ENCODE results near the gene OR10T2.
"Not testable (repeated sequence)": the region's sequence is repeated elsewhere in the genome, so short reads cannot be mapped to it uniquely, and the experiment has no call there.

OR10T2 gene

GRCh38 chr1:158398818-158399514 is at the start of gene OR10T2:
Gene OR10T2, minus strand, starts transcription at chr1:158399466. Its CDS starts 0 bp downstream, at chr1:158399466.
- no peak for DNase-seq

DNA sequence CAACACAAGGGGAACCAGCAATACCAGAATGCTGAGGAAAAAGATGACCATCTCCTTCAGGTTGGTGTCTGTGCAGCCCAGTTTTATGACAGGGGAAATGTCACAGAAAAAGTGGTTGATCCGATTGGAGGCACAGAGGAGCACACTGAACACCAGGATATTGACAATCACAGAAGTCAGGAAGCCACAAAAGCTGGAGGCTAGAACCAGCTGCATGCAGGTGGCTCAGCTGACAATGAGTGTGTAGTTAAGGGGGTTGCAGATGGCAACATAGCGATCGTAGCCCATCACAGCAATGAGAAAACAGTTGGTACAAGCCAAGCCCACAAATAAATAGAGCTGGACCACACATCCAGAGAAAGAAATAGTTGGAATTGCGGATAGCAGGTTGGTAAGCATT is 46.1 kb upstream of the OR10T2 start:
- no peak for DNase-seq

- no peak for DNase-seq
Measured at GRCh38 chr1:158434741-158435140, 35.5 kb upstream of the OR10T2 start.

DNA sequence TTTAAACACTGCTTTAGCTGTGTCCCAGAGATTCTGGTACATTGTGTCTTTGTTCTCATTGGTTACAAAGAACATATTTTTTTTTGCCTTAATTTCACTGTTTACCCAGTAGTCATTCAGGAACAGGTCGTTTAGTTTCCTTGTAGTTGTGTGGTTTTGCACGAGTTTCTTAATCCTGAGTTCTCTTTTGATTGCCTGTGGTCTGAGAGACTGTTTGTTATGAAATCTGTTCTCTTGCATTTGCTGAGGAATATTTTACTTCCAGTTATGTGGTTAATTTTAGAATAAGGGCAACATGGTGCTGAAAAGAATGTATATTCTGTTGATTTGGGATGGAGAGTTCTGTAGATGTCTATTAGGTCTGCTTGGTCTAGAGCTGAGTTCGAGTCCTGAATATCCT is 30.9 kb upstream of the OR10T2 start:
- not testable (repeated sequence) for DNase-seq

DNA sequence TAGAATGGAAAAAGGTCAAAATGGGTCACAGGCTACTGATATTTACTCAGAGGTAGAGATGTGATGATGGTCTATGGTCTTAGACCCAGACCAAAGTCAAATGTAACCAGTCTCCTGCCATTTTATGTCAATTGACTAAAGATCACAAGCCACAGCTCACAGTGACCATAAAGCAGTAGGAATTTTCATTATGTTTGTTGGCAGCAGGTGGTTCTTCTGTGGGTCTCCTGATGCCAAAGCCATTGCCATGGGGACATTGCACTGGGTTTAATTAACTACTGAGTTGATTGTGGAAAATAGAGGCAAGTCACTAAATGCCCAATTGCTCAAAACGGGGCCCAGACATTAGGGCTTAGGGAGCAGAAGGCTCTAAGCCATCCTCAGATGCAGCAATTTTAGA is 26.9 kb upstream of the OR10T2 start, which contains the start of gene OR10K2:
OR10K2 (minus strand) TSS at position 101 of the 400 bp plus-strand sequence. CDS start 5,371 bp downstream, outside the sequence.
- DNase-seq = no peak

- no peak for DNase-seq
Measured at GRCh38 chr1:158425027-158425426, 25.8 kb upstream of the OR10T2 start.

DNA sequence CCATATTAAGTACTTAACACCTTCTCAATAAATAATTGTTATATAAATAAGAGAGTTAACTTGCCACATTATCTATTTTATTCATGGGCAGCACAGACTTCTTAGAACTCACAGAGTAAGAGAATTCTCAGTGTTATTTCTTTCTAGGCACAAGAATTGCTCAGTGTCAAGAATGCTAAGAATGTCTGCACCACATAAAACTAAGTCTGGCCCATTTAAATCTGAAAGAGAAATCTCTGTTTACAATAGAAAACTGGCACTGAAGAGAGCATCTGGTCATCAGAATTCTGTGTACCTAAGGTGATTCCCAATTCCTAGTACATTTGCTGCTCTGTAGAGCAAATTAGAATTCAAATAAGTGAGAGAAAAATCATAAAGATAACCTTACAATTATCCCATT is 22.9 kb upstream of the OR10T2 start:
- no peak for DNase-seq

DNA sequence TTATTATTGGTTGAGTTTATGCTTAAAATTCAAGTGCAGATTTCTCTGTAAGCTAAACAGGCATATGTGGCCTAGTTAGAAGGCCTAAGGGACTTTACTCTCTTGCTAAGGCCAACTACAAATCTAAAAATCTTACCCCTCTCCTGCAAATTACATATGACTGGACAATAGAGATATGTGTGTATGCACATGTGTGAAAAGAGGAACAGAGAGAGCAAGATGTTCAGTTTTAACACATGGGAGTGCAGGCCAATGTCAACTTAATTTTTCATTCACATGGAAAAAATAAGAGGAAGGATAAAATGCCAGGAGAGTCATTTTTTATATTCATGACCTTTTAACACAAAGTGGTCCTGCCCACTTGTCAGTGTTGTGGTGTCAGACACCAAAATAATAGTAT is 18.3 kb upstream of the OR10T2 start:
- no peak for DNase-seq

DNA sequence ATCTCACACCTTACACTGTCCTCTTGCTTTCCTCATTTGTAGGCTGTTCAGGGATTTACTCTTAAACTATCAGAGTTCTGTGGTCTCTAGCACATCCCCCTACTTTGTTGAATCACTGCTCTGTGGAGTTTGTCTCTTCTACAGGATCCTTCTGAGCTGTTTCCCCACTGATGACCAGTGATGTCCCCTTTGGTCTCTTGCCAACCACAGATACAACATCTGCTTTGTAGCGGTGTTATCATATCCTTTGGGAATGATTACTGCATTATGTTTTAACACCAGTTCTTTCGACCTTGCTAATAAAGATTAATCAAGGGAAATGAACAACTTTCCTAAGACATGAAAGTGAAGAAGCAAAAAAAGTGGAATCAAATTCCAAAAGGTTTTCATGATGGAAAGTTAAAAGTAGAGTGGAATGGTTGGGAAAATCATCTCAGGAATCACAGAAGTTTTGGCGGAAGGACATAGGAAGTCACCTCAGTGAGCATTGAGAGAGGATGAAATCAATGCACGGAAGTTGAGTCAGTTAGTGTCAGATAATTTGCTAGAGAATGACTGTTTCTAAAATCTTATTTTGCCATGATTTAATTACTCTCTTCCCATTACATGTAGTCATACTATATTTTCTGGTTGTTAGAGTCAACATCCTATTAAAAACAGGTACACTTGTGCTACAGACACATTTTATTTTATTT is 15.5 kb upstream of the OR10T2 start:
- no peak for DNase-seq

DNA sequence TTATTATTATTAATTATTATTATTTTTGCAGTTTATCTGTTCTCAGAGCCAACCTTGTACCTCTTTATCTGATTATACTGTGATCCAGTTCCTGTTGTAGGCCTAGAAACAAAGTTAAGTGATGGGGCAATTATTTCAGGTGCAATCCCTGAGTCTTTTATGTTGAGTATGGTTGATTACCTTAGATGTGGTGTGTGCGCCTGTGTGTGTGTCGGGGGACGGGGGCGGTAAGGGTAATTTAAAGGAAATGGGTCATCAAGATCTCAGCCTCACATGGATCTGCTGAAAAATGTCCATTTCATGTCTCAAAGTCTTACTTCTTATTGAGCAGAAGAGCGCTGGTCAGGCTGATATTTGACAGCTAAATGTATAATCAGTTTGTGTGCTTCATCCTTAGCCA is 7.8 kb upstream of the OR10T2 start:
- DNase-seq = no peak

GRCh38 chr1:158400871-158401270 is 1.6 kb upstream of the OR10T2 start:
- DNase-seq = no peak

- no peak for DNase-seq
Measured at GRCh38 chr1:158396646-158397045, 2.6 kb downstream of the OR10T2 start.

- no peak for DNase-seq
Measured at GRCh38 chr1:158393476-158393875, 5.8 kb downstream of the OR10T2 start.

DNA sequence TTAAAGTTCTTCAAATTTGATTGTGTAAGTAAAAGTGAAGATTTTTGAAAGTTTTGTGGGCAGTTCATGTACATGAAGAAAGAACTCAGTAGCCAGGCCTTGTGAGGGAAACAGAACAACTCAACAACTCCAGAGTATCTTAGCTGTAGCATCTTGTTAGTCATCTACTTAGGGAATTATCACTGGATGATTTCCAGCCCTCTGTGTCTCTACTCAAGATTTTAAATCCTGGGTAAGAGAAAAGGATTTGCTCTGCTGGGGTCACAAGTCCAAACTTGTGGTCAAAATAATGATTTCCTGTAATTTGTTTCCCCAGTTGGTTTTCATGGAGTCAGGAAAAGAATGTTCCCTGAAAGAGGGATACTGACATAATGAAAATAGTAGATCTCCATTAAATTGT is 8.2 kb downstream of the OR10T2 start:
- DNase-seq = no peak

DNA sequence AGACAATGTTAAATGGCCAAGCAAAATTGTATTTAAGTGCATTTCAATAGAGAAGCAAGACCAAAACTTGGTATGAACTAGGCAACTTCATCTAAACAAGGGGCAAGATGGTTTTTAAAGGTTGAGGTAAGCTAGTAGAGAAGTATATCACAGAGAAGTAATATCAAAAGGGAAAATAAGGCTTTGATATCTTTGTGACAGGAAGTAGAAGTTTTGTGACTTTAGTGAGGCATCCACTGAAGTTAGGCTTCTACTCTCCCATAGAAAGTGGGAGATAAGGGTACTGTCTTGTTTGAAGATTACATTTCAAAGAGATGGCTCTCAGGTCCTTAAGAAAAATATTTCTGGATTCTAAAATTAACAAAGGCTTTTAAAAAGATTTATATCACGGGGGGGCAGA is 8.9 kb downstream of the OR10T2 start:
- no peak for DNase-seq

DNA sequence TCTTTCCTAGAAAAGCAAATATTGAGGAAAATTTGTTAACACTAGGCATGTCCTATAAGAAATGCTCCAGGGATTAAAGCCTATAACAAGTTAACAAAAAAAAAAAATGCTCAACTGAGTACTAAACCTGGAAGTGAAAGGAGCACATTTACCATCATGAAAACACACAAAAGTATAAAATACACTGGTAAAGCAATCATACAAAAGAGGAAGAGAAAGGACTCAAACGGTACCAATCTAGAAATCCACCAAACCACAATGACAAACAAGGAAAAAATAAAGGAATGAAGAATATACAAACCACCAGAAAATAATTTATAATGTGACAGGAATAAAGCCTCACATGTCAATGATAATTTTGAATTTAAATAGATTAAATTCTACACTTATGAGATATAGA is 24.4 kb downstream of the OR10T2 start:
- DNase-seq = no peak

DNA sequence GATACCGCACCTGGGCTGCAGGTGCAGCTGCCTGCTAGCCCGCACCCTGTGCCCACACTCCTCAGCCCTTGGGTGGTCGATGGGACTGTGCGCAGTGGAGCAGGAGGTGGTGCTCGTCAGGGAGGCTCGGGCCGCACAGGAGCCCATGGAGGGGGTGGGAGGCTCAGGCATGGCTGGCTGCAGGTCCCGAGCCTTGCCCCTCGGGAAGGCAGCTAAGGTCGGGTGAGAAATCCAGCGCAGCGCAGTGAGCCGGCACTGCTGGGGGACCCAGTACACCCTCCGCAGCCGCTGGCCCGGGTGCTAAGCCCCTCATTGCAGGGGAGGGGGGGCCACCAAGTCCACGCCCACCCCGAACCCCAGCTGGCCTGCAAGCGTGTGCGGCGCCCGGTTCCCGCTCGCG is 25.2 kb downstream of the OR10T2 start:
- DNase-seq = not testable (repeated sequence)

GRCh38 chr1:158371188-158371953 is 27.9 kb downstream of the OR10T2 start:
- no peak for DNase-seq

GRCh38 chr1:158366783-158367182 is 32.5 kb downstream of the OR10T2 start:
- DNase-seq = no peak

DNA sequence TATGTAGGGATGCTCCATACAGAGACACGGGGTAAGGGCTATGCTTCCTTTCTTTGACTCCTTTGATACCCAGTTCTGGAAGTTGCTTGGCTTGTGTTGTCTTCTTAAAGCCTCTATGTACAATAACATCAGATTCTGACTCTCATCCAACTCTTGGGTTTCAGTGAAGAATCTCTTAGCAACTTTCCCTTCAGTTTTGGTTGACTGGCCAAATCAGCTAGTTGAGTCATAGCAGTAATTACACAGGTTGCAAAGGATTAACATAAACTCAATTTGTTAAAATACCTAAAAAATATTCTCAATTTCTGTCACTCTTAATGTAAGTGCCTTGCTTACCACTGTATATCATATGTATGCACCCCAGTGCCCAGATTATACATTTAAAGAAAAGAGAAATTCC is 36.3 kb downstream of the OR10T2 start:
- DNase-seq = no peak

- DNase-seq = no peak
Measured at GRCh38 chr1:158362482-158362881, 36.8 kb downstream of the OR10T2 start.

DNA sequence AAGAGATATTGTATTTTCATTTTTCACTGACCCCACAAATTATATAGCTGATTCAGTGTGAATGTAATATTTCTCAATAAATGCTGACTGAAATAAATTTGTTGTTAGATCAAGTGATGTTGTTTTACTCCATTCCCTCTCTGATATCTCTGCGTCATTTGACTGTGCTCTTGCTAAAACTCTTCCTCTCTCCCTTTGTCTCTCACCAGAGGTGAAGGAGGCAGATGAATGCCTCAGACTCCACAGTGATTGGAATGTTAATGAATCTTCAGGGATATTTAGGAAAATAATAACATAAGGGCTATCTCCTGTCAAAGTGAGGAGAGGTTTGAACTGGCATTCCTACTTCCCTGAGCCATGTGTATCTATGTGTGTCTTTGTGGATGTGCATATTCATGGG is 41.8 kb downstream of the OR10T2 start:
- DNase-seq = no peak

DNA sequence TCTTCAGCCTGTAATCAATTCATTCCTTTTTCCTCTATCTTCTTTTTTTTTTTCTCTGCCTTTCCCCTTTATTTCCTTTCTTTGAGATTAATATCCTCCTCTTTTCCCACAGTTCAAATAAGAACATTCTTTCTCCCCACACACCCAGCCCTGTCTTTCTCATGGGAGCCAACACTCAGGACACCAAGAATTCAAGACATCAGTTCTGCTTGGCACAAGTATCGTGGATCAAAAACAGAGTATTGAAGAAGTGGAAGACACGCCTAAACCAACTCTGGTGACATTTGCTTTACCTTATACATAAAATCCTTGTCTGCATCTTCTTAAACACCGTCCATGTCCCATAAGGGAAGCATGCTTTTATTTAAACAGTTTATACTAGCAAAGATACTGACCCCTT is 42.6 kb downstream of the OR10T2 start:
- no peak for DNase-seq

- no peak for DNase-seq
Measured at GRCh38 chr1:158355773-158356285, 43.4 kb downstream of the OR10T2 start.
